Measurements from ENCODE around the gene TNS4.

The TNS4 gene

GRCh38 chr17:40443196-40443987 is 58.0 kb downstream of the TNS4 start, which contains the start of gene IGFBP4:
Gene IGFBP4 (plus strand): TSS chr17:40443450. CDS start chr17:40443736, 286 bp downstream.
- FAIRE-seq: no peak

GRCh38 chr17:40442392-40443195 is 58.8 kb downstream of the TNS4 start:
- DNase-seq (ENCODE audit: low spot score): no peak

More at GRCh38 chr17:40443196-40443987, 58.0 kb downstream of the TNS4 start, which contains the start of gene IGFBP4:
- no peak for DNase-seq (ENCODE audit: low spot score)

GRCh38 chr17:40440166-40440565 is 61.3 kb downstream of the TNS4 start:
- no peak for DNase-seq (ENCODE audit: low spot score)
- FAIRE-seq: peak; percentile 62

More at GRCh38 chr17:40442392-40443195, 58.8 kb downstream of the TNS4 start:
- FAIRE-seq: no peak

GRCh38 chr17:40437095-40437732 is 64.2 kb downstream of the TNS4 start:
- no peak for DNase-seq (ENCODE audit: low spot score)
- FAIRE-seq: peak; percentile 68

- DNase-seq (ENCODE audit: low spot score) (no peak), FAIRE-seq (no peak)
Observed at GRCh38 chr17:40436636-40437035, 64.8 kb downstream of the TNS4 start.

- FAIRE-seq (no peak), DNase-seq (ENCODE audit: low spot score) (no peak)
Observed at GRCh38 chr17:40433551-40434415, 67.6 kb downstream of the TNS4 start.

- no peak for DNase-seq (ENCODE audit: low spot score)
- FAIRE-seq: no peak
Observed at GRCh38 chr17:40432864-40433528, 68.4 kb downstream of the TNS4 start.

GRCh38 chr17:40431231-40431602 is 70.2 kb downstream of the TNS4 start:
- FAIRE-seq: peak; percentile 55
- no peak for DNase-seq (ENCODE audit: low spot score)

- DNase-seq (ENCODE audit: low spot score) (no peak), FAIRE-seq (no peak)
Observed at GRCh38 chr17:40430272-40431230, 70.9 kb downstream of the TNS4 start.

GRCh38 chr17:40427002-40427491 is 74.4 kb downstream of the TNS4 start:
- FAIRE-seq: no peak
- DNase-seq (ENCODE audit: low spot score): no peak
